ENCODE results near the gene VSTM4. TPM values are rescaled to one million over a fixed set of nuclear protein-coding genes. Genes with fewer than 3 reads are reported as not detected.

The VSTM4 gene
- polyA plus RNA-seq, 1 donor: 15.8 TPM

DNA sequence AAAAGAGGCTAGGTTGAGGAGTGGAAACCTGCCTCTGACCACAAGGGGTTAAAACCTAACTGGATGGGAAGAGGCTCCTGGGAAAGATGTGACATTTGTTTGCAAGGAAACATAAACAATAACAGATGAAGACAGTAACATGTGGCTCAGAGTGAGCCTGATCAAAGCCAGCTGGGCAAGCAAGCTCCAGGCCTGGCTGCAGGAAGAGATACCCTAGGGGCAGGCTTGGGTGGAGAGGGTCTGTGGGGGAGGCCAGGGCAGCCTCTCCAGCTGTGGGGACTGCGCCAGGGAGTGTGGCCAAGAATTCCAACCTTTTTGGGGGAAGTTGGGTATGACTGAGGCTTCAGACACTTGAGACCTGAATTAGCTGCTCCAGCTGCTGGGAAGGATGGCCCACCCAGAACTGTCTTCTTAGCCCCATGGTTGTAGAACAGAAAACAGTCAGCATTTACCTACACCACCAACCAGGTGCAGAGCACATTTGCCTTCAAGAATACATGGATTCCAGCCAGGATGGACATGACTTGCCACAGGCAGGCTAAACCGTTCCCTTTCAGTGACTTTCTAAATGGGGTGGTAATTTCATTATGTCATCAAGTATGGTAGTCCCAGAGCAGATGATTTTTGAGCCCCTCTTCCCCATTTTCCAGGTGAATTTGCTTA is 28.9 kb upstream of the VSTM4 start:
- no peak for DNase-seq

GRCh38 chr10:49143249-49143648 is 27.9 kb upstream of the VSTM4 start:
- no peak for DNase-seq

GRCh38 chr10:49141541-49142332 is 26.4 kb upstream of the VSTM4 start:
- no peak for DNase-seq

DNA sequence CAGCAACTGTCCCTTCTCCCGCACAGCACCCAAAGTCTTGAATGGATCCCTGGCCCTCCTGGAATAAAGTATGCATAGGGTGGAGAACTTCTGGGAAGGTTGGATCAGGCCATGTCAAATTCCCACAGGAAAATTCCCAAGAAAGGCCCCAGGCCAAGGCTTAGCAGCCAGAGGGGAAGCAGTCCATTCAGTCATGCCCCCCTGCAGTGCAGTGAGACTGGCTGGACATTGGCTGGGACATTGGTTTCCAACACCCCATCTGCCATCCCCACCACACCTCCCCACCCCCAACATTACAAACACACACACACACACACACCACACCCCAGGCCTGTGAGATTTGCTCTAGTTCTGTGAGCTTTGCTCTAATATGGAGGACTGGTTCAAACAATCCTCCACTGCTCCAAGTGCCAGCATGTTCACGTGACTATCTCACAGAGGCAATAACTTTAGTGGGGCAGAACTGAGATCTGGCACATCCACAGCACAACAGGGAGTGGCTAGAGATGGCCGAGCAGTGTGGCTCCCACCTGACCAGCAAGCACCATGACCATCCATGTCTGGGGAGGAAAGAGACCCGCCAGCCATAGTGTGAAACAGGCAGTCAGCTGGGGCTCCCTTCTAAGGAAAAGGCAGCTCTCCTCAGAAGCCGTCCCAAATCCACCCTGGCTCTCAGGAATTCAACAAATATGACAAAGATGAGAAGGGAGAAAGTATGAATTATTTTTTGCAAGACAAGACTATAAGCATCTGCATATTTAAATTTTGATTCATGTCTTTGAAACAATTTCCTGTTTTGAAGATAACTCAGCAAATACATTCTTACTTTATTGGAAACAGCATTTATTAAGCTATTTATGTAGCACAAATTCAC is 25.2 kb upstream of the VSTM4 start:
- DNase-seq: no peak

DNA sequence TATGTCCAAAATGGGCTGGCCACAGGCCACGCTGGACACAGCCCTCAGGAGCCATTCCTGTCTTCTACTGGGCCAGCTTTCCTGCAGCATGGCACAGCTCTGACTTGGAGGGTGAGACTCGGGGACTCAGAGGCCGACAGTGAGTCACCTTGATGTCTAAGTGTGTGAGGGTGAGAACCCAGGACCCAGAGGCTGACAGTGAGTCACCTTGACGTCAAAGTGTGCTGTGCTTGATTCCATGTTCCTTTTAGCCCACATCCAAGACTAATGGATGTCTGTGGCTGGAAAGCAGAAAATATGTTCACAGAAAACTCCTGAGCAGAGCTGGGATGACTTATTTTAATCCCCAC is 24.5 kb upstream of the VSTM4 start:
- DNase-seq: no peak

GRCh38 chr10:49139028-49139845 is 23.9 kb upstream of the VSTM4 start:
- no peak for DNase-seq

DNA sequence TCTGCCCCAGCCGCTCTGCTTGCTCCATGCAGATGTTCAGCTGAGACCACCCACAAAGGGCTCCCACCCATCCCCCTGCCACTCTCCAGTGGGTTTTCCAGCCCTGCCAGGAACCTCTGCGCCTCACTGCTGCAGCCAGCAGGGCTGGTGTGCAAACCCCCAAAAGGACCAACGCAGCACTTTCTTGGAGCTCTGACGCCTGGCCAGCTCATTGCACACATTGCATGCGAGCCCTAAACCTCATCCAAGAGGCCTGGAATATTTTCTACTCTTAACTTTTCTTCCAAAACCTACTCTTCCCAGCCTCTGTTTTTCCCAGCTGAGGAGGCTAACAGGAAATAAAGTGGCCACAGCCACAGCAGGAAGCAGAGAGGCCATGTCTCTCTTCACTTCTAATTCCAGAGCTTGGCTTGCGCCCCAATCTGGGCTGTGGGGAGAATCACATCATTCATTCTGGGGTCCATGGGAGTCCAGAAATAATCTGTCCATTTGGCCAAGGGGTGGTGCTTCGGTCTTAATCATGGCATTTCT is 23.1 kb upstream of the VSTM4 start:
- no peak for DNase-seq

DNA sequence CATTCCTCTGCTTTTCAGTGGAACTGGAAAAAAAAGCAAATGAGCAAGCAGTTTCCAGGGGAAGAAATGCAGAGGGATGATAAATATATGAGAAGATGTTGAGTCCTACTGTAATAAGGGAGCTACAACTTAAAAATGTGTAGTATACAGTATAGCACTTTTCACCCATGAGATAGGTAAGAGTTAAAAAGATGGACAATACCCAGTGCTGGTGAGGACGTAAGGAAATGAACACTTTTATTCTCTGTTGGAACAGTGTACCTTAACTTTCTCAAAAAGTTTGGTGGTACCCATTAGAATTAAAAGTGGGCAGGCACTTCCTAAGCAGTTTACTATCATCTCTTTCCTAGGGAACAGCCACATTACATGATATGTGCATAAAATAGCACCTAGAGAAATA is 21.2 kb upstream of the VSTM4 start:
- DNase-seq: no peak

DNA sequence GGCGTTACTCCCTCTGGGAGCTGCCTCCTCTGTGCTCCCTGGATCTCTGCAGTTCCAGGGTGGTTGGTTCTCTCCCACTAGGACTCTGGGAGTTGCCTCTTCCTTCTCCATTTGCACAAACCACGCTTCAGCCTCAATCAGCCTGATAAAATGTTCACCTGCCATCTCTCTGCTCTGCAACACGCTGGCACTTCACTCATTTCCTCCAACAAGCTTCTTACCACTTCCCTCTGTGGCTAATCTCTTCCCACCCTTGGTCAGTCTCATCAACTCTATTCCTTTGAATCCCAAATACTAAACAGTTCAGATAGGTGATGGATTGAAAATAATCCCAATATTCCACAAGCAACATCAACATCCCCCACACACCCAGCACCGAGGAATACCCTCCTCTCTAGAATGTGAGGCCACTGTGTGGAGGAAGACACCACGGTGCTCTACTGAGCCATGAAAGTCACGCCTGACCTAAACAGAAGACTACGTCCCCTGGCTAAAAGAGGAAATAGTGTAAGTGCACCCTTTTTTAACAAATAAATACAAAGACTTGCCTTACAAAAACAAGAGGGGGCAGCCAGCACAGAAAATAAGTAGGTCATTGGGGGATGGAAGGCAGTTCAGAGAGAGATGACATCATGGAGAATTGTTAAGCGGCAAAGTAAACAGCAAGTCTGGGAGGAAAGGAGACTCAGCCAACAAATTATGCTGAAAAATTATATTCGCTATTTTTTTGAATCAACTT is 20.4 kb upstream of the VSTM4 start:
- DNase-seq: no peak

- DNase-seq: no peak
Observed at GRCh38 chr10:49134327-49134726, 19.0 kb upstream of the VSTM4 start.

GRCh38 chr10:49133706-49134248 is 18.5 kb upstream of the VSTM4 start, which contains the start of gene FAM170B:
Gene FAM170B, minus strand, starts transcription at chr10:49134021. Its CDS starts 103 bp downstream, at chr10:49133918.
- no peak for DNase-seq

GRCh38 chr10:49132362-49132737 is 17.0 kb upstream of the VSTM4 start:
- no peak for DNase-seq

DNA sequence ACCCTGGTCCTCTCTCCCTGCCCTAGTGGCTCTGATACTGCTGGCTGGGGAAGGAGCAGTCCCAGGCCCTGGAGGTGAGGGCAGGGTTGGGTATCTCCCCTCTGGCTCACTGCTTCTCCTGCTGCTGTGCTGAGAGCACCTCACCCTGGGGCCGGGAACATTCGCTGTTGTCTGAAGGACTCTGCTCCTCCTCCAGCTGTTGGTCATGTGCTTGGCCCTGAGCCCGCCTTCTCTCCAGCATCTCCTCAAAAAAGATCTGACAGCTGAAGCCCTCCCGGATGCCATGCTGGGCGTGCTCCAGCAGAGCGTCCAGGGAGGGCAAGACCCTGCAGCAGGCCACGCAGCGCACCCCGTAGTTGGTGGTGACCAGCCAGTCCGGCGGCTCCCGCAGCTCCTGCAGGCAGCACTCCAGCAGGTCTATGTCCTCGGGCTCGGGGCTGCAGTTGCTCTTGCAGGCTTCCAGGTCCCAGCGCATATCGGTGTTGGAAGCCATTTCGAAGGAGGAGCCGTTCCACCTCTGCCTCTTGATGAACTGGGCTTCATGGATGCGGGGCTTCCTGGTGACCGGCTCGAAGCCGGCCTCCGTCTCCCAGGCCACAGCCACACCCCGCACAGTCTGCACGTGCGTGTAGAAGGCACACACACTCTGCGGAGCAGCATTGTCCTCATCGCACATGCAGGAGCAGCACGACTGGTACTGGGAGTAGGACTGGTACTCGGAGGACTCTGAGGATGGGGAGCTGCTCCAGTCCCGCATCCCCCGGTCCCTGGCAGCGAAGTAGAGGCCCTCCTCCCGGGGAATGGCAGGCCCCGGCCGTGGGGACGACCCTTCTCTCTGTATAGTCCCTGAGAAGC is 16.4 kb upstream of the VSTM4 start:
- no peak for DNase-seq

- DNase-seq: no peak
Observed at GRCh38 chr10:49129376-49129775, 14.1 kb upstream of the VSTM4 start.

GRCh38 chr10:49128854-49129253 is 13.5 kb upstream of the VSTM4 start:
- no peak for DNase-seq

DNA sequence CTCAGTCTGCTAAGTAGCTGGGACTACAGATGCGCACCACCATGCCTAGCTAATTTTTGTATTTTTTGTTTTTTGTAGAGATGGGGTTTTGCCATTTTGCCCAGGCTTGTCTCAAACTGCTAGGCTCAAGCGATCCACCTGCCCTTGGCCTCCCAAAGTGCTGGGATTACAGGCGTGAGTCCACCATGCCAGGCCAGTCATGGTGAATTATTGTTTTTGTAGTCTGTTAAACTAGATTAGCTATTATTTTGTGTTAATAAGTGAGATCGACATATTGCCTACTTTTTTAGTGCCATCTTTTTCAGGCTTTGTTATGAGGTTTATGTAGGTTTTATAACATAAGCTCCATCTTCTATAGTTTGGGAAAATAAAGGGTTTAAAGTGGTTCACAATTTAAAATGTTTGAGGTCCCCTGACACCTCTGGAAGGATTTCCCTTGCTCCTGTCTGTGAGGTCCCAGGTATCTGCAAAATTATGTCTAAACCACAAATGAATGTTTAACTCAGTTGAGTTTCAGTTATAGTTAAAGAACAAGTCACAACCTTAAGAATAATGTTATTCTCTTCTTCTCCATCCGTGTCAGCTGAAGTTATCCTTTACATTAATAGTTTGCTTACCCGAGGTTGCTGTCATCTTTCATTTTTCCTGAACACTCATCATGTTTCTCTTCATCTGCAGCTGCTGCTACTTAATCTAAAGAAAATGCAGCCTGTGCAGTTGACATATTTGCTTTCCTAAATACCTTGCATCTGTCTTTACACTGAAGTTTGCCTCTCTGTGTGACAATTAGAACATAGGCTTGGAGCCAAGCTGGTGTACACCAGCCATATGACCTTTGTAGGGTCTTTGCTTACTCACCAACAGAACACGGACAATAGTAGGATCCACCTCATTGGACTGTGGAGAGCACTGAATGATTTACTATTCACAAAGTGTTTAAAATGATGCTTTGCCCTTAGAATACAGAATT is 8.9 kb upstream of the VSTM4 start:
- no peak for DNase-seq

DNA sequence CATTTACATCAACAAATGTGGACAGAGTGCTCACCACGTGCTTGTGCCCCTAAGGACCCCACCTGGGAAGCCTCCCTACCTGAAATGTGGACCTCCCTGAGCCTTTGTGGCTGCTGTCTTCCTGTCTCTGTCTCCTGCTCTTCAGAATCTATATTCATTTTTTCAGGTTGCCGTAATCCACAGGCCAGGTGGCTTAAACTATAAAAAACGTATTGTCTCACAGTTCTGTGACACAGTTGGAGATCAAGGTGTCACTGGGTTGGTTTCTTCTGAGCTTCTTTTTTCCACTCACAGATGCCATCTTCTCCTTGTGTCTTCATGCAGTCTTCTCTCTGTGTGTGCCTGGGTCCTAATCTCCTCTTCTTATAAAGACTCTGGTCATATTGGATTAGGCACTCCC is 5.6 kb upstream of the VSTM4 start:
- no peak for DNase-seq

GRCh38 chr10:49119746-49120145 is 4.4 kb upstream of the VSTM4 start:
- DNase-seq: no peak

Measured in left kidney (tissue), 2 donors.